Activated CD4-positive, alpha-beta T cell treated with anti-CD3 and anti-CD28 coated beads for 1 hour (primary cell): ENCODE measurements around the gene COPG2.
"Not testable (repeated sequence)": the region's sequence is repeated elsewhere in the genome, so short reads cannot be mapped to it uniquely, and the experiment has no call there.

Experiments
- DNase-seq: peaks from one replicate; pipeline ENCODE4 v3.0.0-alpha.2; 2020

COPG2 gene, protein sequence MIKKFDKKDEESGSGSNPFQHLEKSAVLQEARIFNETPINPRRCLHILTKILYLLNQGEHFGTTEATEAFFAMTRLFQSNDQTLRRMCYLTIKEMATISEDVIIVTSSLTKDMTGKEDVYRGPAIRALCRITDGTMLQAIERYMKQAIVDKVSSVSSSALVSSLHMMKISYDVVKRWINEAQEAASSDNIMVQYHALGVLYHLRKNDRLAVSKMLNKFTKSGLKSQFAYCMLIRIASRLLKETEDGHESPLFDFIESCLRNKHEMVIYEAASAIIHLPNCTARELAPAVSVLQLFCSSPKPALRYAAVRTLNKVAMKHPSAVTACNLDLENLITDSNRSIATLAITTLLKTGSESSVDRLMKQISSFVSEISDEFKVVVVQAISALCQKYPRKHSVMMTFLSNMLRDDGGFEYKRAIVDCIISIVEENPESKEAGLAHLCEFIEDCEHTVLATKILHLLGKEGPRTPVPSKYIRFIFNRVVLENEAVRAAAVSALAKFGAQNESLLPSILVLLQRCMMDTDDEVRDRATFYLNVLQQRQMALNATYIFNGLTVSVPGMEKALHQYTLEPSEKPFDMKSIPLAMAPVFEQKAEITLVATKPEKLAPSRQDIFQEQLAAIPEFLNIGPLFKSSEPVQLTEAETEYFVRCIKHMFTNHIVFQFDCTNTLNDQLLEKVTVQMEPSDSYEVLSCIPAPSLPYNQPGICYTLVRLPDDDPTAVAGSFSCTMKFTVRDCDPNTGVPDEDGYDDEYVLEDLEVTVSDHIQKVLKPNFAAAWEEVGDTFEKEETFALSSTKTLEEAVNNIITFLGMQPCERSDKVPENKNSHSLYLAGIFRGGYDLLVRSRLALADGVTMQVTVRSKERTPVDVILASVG

GRCh38 chr7:130668258-130669084 is at the start of gene COPG2:
Gene COPG2, minus strand, starts transcription at chr7:130668748. Its CDS starts 80 bp downstream, at chr7:130668668.
- peak; percentile 54 for DNase-seq

DNA sequence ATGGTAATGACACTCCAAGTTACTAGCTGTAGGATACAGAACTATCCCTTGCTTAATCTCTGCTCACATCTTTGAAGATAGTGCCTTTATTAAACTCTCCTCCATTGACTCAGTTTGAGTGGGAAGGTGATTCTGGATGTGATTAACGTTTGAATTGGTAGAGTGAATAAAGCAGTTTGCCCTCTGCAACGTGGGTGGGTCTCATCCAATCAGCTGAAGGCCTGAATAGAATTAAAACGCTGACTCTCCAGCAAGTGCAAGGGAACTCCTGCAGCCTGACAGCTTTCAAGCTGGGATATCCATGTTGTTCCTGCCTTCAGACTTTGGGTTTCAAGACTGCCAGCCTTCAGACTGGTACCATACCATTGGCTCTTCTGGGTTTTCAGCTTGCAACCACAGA is 43.9 kb upstream of the COPG2 start:
- DNase-seq = no peak

- no peak for DNase-seq
These were observed 40.2 kb upstream of the COPG2 start for GRCh38 chr7:130708766-130709165.

- DNase-seq = no peak
These were observed 39.5 kb upstream of the COPG2 start for GRCh38 chr7:130708001-130708400.

DNA sequence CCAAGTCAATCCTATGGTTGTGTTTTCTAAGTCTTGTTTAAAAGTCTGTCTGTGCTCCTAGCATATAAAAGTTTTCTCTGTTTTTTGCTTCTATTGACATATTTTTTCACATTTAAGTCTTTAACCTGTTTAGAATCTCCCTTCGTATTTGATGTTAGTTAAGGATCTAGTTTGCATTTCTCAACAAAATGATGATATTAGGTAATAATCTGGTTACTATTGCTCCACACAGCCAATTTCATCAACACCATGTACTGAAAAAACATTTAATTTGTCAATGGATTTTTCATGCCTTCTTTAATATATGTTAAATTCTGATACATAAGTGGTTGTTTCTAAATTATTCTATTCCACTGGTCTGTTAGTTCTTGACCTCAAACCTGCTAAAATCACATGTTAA is 35.3 kb upstream of the COPG2 start:
- no peak for DNase-seq

DNA sequence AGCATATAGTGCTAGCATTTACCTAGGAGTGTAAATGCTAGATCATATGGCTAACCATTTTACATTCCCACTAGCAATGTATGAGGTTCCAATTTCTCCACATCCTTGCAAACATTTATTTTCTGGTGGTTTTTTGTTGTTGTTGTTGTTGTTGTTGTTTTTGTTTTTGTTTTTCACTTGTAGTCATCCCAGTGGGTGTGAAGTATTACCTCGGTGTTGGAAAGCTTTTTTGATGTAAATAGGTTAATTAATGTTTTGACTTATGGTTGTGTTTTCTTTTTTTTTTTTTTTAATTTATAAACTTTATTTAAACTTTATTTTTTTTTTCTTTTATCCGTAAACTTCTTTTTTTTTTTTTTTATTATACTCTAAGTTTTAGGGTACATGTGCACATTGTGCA is 33.1 kb upstream of the COPG2 start:
- DNase-seq = no peak

GRCh38 chr7:130700760-130701159 is 32.2 kb upstream of the COPG2 start:
- no peak for DNase-seq

- no peak for DNase-seq
These were observed 31.1 kb upstream of the COPG2 start for GRCh38 chr7:130699686-130700085.

DNA sequence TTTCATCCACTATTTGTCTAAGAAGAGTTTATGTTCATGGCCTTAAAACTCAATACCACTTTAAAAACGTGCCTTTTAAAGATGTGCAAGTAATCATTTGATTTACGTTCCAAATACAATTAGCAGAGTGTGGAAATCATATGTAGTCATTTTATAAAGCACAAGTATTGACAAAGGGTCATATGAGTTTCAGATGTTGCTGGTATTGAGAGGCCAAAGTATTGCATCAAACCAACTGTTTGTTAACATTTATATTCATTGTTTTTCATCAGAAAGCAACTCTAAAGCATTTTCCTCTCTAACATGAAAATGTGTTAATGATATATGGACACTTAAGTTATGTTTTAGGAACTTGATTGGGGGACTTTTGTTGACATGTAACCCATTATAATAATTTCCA is 29.3 kb upstream of the COPG2 start:
- DNase-seq = no peak

- DNase-seq = no peak
These were observed 27.3 kb upstream of the COPG2 start for GRCh38 chr7:130695840-130696239.

- not testable (repeated sequence) for DNase-seq
These were observed 23.8 kb upstream of the COPG2 start for GRCh38 chr7:130692396-130692795.

DNA sequence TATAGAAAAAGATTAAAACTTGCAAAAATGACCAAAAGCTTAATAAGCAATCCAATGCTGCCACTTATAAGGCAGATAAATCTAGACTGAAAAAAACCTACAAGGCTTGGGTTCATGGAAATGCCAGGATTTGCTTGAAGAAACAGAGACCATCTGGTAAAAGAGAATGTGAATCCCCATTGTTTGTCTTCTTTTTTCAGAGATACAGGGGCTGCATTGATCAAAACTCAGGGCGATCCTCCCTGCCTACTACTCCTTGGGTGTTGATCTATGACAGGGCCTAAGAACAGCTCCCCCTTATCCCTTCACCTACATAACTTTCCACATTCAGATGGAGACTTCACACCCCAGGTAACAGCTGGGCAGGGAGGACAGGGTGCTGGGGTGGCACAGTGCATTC is 21.1 kb upstream of the COPG2 start:
- no peak for DNase-seq

GRCh38 chr7:130683026-130683425 is 14.5 kb upstream of the COPG2 start:
- DNase-seq = no peak

DNA sequence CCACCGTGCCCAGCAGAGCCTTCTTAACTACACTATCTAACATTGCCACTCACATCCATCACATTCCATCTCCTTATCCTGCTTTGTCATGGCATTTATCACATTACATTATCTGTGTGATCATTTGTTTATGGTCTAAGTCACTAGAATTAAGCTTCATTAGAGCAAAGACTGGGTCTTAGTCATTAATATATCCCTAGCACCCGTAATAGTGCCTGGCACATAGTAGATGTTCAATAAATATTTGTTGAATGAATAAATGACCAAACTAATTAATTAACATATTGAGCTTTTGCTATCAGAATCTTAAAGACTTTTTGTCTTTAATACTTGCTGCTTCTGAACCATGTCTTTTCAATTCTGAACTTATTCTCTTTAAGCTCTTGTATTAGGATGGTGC is 5.9 kb upstream of the COPG2 start:
- no peak for DNase-seq

DNA sequence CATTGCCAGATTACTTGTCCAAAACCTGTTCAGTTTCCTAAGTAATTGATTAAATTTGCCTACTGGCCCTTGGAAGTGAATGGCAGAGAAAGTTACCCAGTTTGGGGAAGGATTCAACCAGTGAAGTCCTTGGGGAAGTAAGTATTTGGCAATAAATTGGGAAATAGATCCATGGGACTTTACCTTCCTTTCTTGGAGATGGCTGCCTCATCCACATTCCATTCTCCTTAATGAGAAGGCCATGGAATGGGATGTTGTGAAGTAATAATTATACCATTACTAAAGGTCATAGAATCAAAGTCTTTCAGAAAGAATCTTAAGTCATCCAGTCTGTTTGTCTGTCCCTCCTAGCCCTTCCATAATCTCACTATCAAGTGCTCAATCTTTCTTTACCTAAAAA is 4.5 kb upstream of the COPG2 start:
- no peak for DNase-seq

DNA sequence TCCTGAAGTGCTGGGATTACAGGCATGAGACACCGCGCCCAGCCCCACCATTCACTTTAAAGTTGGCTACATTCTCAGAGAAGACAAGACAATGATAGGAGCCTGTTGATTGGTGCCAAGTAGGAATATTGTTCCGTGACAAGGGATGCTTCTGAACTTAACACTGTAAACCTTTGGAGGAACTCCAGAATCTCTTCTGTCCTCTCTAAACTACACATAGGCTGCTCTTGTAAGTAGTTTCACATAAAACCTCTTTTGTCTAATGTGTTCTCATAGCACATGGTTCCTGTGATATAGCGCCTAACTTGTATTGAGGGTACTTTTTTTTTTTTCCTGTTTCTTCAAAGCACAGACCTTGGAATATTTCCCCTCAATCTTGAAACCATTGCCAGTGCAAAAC is 3.6 kb upstream of the COPG2 start:
- DNase-seq = no peak

GRCh38 chr7:130669085-130669700 is 645 bp upstream of the COPG2 start:
- DNase-seq = no peak

DNA sequence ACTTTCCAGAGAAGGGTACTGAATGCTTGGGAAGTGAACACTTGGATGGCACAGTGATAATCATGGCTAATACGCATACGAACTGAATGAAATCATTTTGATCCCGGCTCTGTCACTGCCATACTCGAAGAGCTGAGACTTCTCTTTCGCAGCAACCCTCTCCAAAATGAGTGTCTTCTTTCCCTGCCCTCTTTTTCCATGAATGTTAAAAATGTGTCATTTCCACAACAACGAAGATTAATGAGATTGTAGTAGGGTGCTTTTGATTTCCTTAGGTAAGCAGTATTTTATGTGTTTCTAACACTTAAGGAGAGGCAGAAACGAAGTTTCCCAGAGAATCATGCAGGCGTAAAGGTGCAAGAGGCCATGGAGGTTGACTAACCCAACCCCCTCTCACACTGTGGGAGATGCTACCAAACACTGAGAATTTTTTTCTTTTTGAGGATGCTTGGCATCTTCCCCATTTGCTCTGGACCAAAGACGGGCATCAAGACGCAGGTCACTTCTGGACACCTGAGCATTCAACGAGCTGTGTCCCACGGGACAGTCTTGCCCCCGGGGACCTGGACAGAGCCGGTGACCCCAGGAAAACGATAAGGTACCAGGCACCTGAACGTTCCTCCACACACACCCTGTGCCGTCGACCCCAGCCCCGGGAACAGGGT is 823 bp downstream of the COPG2 start:
- no peak for DNase-seq

- no peak for DNase-seq
These were observed 6.1 kb downstream of the COPG2 start for GRCh38 chr7:130662426-130662825.

DNA sequence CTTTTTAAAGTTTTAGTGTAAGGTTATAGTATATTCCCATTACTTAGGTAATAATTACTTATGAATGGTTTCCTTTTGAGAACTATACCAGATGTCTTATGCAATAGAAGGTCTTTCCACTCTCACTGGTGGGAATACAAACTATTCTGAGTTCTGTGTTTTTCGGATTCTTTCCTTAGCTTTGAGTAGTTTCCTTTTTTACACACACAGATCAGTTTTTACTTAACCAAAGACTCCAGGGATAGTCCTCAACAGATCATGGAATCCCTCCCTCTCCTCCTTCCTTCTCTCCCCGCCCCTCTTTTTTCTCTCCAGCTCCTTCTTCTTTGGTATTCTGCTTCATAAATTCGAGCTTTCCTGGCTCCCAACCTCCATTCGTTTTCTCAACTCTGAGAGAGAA is 13.3 kb downstream of the COPG2 start:
- DNase-seq = no peak

DNA sequence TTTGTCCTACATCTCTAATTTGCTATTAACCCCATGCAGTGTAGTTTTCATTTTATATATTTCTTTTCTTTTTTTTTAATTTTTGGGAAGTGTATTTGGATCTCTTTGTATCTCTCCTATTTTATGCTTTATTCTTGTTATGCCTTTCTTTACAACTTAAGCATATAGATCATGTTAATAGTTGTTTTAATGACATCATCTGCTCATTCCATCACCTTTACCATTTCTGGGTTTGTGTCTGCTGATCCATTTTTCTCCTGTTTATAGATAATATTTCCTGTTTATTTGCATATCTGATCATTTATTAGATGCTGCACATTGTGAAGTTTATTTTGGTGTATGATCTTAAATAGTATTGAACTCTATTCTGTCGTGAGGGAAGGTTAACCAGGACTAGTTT is 13.7 kb downstream of the COPG2 start:
- DNase-seq = no peak

- no peak for DNase-seq
These were observed 17.9 kb downstream of the COPG2 start for GRCh38 chr7:130650611-130651120.
